Immature natural killer cell (primary cell): Measurements from ENCODE around the gene LPCAT1. TPM values are rescaled to one million over a fixed set of nuclear protein-coding genes. Genes with fewer than 3 reads are reported as not detected.
A peak's percentile ranks its signal among the peaks of the same experiment; 100 is the strongest.

ENCODE experiments used
- DNase-seq, 3 donors: peaks; one replicate each; pipeline ENCODE4 v3.0.0; 2022; ENCODE audit warnings: mixed read lengths in 1 of 3
- H3K27ac Mint-ChIP-seq, 6 donors: one replicate each; pipeline ENCODE4 v1.8.0; 2020; ENCODE audit warnings: mixed read lengths in 6 of 6, mild to moderate bottlenecking in 5 of 6, inconsistent platforms in 4 of 6, moderate library complexity in 3 of 6
- H3K27me3 Mint-ChIP-seq, 3 donors: one replicate each; pipeline ENCODE4 v1.8.0; 2020 to 2021; ENCODE audit warnings: low read depth in 3 of 3, mild to moderate bottlenecking in 3 of 3, mixed read lengths in 3 of 3, moderate library complexity in 3 of 3, inconsistent platforms in 1 of 3
- H3K36me3 Mint-ChIP-seq, 3 donors: one replicate each; pipeline ENCODE4 v1.8.0; 2020; ENCODE audit warnings: mixed read lengths in 3 of 3, inconsistent platforms in 2 of 3, mild to moderate bottlenecking in 2 of 3
- H3K4me1 Mint-ChIP-seq, 2 donors: one replicate each; pipeline ENCODE4 v1.8.0; 2020; ENCODE audit warnings: inconsistent platforms in 2 of 2, mild to moderate bottlenecking in 2 of 2, mixed read lengths in 2 of 2, moderate library complexity in 1 of 2
- H3K4me3 Mint-ChIP-seq, 5 donors: one replicate each; pipeline ENCODE4 v1.8.0; 2020; ENCODE audit warnings: mild to moderate bottlenecking in 5 of 5, mixed read lengths in 5 of 5, inconsistent platforms in 3 of 5, moderate library complexity in 3 of 5
- H3K9me3 Mint-ChIP-seq, 6 donors: one replicate each; pipeline ENCODE4 v1.8.0; 2020; ENCODE audit warnings: mild to moderate bottlenecking in 6 of 6, mixed read lengths in 6 of 6, inconsistent platforms in 4 of 6, moderate library complexity in 3 of 6
- polyA plus RNA-seq, 3 donors: library from polyadenylated mRNA; unstranded; fragments of 300-500 nt; fragmentation: Illumina TruSeq; gene quantifications; one replicate each; pipeline ENCODE4 v1.2.3, GENCODE V29; 2021

LPCAT1 gene
- polyA plus RNA-seq, 3 donors from 2014 or later, result 107 to 255 (median 144) TPM

DNA sequence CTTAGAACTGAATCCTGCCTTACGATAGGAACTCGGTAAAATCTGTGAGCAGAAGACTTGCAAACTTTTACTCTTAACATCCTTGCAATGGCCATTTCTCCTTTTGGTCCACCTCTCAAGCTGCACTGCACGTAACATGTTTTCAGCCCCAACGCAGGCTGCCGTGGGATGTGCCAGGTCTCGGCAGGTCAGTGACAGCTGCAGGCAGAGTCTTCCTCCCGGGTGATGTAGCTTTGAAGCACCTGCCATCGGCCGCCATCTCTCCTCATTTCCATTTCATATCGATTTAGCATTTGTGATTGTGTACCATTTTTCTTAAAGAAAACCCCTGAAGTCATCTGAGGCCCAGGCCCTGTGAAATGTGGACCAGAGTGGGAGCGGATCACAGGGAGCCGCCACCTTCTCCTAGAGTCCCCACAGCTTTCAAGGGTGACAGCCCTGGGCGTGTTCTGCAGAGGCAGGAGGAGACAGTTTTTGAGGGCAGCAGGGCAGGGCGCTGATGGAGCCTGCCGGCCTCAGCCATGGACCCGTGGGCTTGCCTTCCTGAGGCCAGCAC, 25.8 kb upstream of the LPCAT1 start:
- DNase-seq, result no peak
- Mint-ChIP-seq H3K27ac (no peak overlapping the region), H3K27me3 (peaks cover 2 to 9% (median 8%) of the 10 kb centered on the region in 3 donors), H3K4me3 (no peak overlapping the region), H3K4me1 (peaks cover 0 to 3% of the 10 kb centered on the region in 2 donors), H3K36me3 (no peaks in the 10 kb centered on the region), H3K9me3 (no peaks in the 10 kb centered on the region)

DNA sequence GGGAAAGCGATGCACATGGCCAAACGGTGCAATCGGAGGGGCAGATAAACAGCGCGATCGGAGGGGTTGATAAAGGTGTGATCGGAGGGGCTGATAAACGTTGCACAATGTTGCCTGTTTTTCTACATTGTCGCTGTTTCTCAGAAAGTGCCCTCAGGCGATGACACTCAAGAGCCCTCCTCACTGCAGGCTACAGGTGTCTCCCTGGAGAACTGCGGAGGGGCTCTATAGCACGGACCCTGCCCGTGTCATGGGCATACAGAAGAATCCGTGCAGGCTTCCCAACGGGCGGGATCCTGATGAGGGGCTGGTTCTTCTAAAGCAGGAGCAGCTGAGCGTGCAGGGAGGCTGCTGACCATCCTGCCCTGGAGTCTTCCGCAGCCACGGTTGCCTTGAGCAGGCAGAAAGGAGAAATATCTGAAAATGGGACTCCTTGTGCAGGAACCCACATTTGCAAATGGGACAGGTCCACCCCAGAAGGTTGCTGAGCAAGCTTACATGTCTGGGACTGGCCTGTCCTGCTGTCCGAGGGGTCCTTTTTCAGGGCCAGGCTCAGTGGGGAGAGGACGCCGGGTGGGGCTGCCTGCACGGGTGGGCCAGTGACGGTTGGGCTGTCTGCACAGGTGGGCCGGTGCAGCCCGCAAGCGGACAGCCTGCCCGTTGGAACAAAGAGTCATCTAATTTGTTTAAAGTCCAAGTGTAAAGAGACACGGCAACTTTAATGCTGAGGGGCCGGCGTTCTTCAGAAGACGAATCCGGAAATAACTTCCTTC, 25.1 kb upstream of the LPCAT1 start:
- Mint-ChIP-seq H3K4me3 (no peak overlapping the region), H3K27me3 (peaks cover 2 to 9% (median 8%) of the 10 kb centered on the region in 3 donors)

DNA sequence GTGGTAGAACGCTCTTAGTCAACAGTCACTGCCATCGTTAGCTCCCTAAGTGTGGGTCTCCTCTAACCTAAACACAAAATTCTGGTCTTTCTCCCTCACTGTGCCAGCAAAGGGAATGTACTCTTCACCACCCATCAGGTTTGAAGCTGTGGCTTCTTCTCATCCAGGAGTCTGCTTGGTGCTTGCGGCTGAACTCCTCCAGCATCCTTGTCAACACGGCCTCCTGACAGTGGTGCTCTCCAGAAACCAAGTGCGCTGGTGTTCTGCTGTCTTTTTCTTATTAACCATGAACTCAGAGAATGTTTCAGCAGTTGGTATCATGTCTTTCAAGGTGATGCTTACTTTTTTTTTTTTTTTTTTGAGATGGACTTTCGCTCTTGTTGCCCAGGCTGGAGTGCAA, 23.9 kb upstream of the LPCAT1 start:
- H3K4me1 Mint-ChIP-seq, result peaks cover 0 to 3% of the 10 kb centered on the region in 2 donors
- no peak overlapping the region for H3K4me3 Mint-ChIP-seq
- no peaks in the 10 kb centered on the region for H3K36me3 Mint-ChIP-seq
- DNase-seq, result no peak
- no peak overlapping the region for H3K27ac Mint-ChIP-seq
- peaks cover 2 to 9% (median 4%) of the 10 kb centered on the region in 3 donors for H3K27me3 Mint-ChIP-seq
- H3K9me3 Mint-ChIP-seq, result no peaks in the 10 kb centered on the region

More for the DNA sequence above, 25.1 kb upstream of the LPCAT1 start:
- H3K9me3 Mint-ChIP-seq, result no peaks in the 10 kb centered on the region
- peaks cover 0 to 3% of the 10 kb centered on the region in 2 donors for H3K4me1 Mint-ChIP-seq
- no peak overlapping the region for H3K27ac Mint-ChIP-seq
- no peaks in the 10 kb centered on the region for H3K36me3 Mint-ChIP-seq
- no peak for DNase-seq

DNA sequence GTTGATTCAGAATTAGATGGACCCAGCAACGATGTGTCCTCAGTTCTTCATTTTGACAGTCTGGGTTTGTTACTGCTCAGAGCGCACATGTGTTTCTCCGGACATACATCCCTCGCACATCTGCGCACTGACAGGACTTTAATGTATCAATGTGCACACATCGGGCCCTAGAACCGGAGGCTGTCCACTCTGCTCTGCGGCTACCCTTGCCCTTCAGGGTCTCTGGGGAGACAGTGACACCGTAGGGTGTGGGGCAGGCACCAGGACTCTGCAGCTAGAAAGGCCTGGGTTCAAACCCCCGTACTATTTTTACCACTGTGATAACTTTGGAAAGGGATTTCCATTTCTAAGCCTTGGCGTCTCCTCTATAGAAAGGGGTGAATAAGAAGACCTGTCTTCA, 23.5 kb upstream of the LPCAT1 start:
- no peak for DNase-seq
- H3K36me3 Mint-ChIP-seq, result no peaks in the 10 kb centered on the region
- peaks cover 2 to 9% (median 4%) of the 10 kb centered on the region in 3 donors for H3K27me3 Mint-ChIP-seq
- H3K4me3 Mint-ChIP-seq, result no peak overlapping the region
- H3K4me1 Mint-ChIP-seq, result peaks cover 0 to 3% of the 10 kb centered on the region in 2 donors
- no peak overlapping the region for H3K27ac Mint-ChIP-seq
- H3K9me3 Mint-ChIP-seq, result no peaks in the 10 kb centered on the region

DNA sequence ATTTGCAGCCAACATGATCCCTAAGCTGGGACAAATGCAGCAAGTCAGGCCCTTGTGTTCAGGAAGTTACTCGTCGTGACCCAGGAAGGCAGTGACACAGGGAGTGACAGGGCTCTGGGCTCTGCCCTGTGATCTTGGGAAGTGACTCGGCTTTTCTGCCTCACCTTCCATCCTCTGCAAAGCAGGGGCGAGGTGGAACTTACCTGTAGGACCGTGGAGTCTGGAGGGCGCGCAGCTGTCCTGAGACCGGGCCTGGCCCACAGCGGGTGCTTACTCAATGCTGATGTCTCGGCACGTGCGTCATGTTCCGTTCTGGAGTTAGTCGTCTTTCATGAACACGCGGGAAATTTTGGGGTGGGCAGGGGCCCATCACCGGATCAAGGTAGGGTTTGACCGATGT, 22.8 kb upstream of the LPCAT1 start:
- H3K27me3 Mint-ChIP-seq, result peaks cover 2 to 9% (median 4%) of the 10 kb centered on the region in 3 donors
- no peak overlapping the region for H3K27ac Mint-ChIP-seq
- H3K4me3 Mint-ChIP-seq, result no peak overlapping the region
- no peaks in the 10 kb centered on the region for H3K36me3 Mint-ChIP-seq
- H3K4me1 Mint-ChIP-seq, result peaks cover 0 to 3% of the 10 kb centered on the region in 2 donors
- no peak for DNase-seq
- no peaks in the 10 kb centered on the region for H3K9me3 Mint-ChIP-seq

DNA sequence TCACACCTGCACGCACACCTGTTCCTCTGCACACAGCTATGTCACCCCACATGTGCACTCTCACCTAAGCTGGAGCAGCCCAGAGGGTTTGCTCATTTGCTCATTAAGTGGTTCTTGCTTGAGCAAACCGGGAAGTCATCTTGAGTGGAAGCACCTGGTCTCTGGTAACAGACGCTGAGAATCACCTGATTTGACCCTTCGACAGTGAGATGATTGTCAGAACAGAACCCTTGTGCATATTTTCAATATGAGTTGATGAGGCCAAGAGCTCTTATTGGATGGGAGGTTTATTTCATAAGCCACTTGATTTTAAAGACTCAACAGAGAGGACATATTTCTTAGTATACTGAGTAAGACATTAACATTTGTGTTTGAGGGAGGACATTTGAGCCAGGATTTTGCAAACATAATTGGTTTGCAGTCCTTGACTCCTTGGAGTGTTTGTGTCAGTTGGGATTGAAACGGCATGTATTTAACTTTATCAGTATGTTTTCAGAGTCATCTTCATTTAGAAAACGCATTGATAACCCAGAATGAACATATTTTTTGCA, 22.1 kb upstream of the LPCAT1 start:
- Mint-ChIP-seq H3K36me3 (no peaks in the 10 kb centered on the region), H3K4me3 (no peak overlapping the region), H3K9me3 (no peaks in the 10 kb centered on the region), H3K4me1 (peaks cover 0 to 3% of the 10 kb centered on the region in 2 donors), H3K27ac (no peak overlapping the region), H3K27me3 (peaks cover 2 to 9% (median 4%) of the 10 kb centered on the region in 3 donors)
- no peak for DNase-seq

DNA sequence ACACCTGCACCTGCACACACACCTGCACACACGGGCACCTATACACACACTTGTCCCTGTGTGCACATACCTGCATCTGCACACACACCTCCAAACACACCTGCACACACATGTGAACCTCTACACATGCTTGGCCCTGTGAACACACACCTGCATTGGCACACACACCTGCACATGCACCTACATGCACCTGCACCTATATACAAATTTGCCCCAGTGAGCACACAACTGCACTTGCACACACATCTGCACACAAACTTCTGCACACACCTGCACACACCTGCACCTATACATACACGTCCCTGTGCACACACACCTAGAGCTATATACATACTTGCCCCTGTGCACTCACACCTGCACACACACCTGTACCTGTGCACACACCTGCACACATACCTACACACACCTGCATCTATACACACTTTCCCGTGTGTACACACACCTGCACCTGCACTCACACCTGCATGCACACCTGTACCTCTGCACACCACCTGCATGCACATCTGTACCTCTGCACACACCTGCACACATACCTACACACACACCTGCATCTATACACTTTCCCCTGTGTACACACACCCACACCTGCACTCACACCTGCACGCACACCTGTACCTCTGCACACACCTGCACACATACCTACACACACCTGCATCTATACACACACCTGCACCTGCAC, 21.5 kb upstream of the LPCAT1 start:
- DNase-seq, result no peak
- Mint-ChIP-seq H3K27me3 (peaks cover 2 to 9% (median 4%) of the 10 kb centered on the region in 3 donors), H3K9me3 (no peaks in the 10 kb centered on the region), H3K36me3 (no peaks in the 10 kb centered on the region), H3K4me1 (peaks cover 0 to 3% of the 10 kb centered on the region in 2 donors), H3K4me3 (no peak overlapping the region), H3K27ac (no peak overlapping the region)

DNA sequence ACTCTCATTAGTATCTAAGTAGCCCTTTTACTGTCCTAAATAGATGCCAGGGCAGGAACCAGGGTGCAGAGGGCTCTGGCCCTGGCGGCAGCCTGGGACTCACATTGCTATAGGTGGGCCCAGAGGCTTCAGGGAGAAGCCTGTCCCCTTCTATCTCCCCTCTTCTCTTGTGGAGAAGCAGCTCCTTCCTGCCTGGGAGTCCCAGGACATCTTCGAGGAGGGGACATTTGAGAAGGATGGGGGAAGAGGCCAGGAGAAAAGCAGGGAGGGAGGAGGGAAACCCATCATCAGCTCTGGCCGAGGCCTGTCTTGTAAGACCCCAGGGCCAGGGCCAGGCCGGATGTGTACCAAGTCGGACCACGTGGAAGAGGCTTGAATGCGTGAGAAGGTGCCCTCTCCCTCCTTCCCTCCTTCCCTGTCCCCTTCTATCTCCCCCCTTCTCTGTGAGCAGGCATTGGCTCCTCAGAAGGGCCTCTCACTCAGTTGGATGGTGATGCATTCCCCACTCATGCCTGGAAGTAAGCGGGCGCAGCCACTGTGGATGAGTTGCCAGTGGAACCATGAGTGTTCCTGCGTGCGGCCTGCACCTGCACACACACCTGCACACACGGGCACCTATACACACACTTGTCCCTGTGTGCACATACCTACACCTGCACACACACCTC, 20.7 kb upstream of the LPCAT1 start:
- Mint-ChIP-seq H3K4me1 (peaks cover 0 to 3% of the 10 kb centered on the region in 2 donors), H3K4me3 (no peak overlapping the region), H3K9me3 (no peaks in the 10 kb centered on the region), H3K27ac (no peak overlapping the region), H3K27me3 (peaks cover 2 to 9% (median 4%) of the 10 kb centered on the region in 3 donors), H3K36me3 (no peaks in the 10 kb centered on the region)
- no peak for DNase-seq

DNA sequence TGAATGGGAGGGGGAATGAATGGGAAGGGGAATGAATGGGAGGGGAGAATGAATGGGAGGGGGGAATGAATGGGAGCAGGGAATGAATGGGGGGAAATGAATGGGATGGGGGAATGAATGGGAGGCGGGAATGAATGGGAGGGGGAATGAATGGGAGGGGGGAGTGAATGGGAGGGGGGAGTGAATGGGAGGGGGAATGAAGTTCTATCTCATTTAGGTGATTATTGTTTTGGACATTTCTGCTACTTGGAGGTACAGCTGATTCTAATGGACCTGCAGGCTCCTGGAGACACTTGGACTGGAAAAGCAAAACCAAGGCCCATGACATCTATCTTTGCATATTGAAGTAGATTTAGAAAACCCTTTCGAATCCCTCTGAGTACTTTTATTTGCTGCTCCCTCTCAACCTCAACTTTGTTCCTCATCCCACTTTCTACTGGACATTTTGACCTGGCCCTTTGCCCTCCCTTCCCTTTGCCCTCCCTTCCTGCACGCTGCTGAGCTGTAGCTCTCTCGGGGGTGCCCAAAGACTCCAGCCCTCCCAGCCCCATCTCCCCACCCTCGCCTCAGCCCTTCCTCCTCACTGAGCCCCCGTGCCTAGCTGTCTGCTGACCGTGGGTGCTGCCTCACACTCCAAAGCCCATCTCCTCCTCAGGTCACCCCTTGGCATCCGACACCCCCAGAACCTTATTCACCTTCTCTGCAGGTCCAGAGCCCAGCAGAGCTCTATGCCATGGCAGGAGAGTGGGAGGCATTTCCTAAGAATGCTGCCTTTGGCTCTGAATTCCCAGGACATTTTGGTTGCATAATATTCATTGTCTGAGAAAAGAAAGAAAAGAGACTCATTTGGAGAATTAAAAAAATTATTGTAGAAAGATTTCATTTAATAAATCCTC, 19.9 kb upstream of the LPCAT1 start:
- H3K27ac Mint-ChIP-seq, result no peak overlapping the region
- H3K36me3 Mint-ChIP-seq, result no peaks in the 10 kb centered on the region
- no peaks in the 10 kb centered on the region for H3K9me3 Mint-ChIP-seq
- H3K4me1 Mint-ChIP-seq, result peaks cover 2 to 9% of the 10 kb centered on the region in 2 donors
- H3K27me3 Mint-ChIP-seq, result peaks cover 2 to 9% (median 4%) of the 10 kb centered on the region in 3 donors
- H3K4me3 Mint-ChIP-seq, result no peak overlapping the region
- DNase-seq, result no peak

DNA sequence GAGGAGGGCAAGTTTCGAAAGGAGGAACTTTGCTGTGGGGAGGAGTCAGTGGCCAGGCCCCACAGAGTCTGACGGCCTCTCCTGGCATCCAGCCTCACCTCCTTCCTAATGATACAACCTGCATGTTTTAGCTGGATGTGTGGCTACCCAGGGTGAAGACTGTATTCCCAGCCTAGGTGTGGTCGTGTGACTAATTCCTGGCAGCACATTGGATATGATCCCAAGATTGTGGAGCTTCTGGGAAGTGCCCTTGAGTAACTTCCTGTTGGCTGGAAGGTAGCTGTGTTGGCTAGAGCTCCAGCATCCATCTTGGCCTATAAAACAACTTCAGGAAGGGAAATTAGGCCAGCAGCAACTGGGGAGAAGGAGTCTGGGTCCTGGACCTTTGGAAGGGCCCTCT, 19.0 kb upstream of the LPCAT1 start:
- Mint-ChIP-seq H3K4me1 (peaks cover 9 to 17% of the 10 kb centered on the region in 2 donors), H3K9me3 (no peaks in the 10 kb centered on the region), H3K4me3 (no peak overlapping the region), H3K27ac (no peak overlapping the region), H3K36me3 (no peaks in the 10 kb centered on the region), H3K27me3 (peaks cover 0 to 9% (median 2%) of the 10 kb centered on the region in 3 donors)
- DNase-seq, result no peak

DNA sequence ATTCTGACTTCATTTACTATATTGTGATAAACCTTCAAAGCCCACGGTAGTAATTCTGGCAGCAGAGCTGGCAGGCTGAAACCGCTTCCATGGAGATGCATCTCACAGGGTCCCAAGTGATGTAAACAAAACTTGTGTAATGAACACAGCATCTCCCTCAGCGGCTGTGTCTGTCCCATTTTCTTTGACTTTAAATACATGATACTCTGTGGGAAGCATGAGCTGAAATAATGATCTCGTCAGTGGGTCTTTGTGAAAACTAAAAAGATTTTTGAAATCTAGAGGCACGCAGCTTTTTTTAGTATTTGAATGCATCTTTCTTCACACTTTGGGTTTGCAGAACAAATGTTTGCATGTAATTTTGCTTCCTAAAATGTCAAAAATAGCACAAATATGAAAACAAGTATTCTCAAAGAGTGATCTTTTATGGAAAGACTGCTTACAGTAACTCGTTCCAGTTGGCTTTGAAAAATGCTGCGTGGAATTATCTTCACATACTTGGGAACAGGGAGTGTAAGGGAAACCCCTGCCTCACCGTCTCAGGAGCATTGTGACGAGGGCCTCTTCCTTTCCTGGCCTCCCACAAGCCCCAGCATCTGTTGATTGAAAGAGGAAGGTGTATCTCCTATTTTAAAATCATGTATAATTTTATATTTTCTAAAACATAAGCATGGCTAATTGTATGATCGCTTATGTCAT, 18.1 kb upstream of the LPCAT1 start:
- DNase-seq, result no peak
- H3K4me3 Mint-ChIP-seq, result no peak overlapping the region

More for the DNA sequence above, 18.1 kb upstream of the LPCAT1 start:
- Mint-ChIP-seq H3K36me3 (no peaks in the 10 kb centered on the region), H3K9me3 (no peaks in the 10 kb centered on the region), H3K4me1 (peaks cover 18 to 26% of the 10 kb centered on the region in 2 donors), H3K27ac (peak overlapping the region in 1 of 6 donors; percentile 65), H3K27me3 (peaks cover 0 to 14% (median 6%) of the 10 kb centered on the region in 3 donors)
